OCI-LY7 (cell line): Measurements from ENCODE around the gene RASGRP3. TPM values are rescaled to one million over a fixed set of nuclear protein-coding genes. Genes with fewer than 3 reads are reported as not detected.

Source experiments
- BruUV-seq: library from RNA; stranded (reverse); fragments of 400-500 nt; replicated peaks from 2 replicates; lab custom pipeline; 2021; lab: Mats Ljungman, UMichigan
- CTCF ChIA-PET: fragments of 300-600 bp; sonication (Branson Sonifier 250); formaldehyde crosslinking; loops from one replicate; lab custom pipeline; 2022; ENCODE audit warnings: antibody characterized with exemption; ENCODE audit not compliant: unreplicated experiment; lab: Charles Lee
- POLR2A ChIA-PET: fragments of 300-600 bp; sonication (Branson Sonifier 250); formaldehyde crosslinking; loops from one replicate; lab custom pipeline; 2022; ENCODE audit warnings: antibody characterized with exemption; lab: Charles Lee
- DNase-seq: peaks from one replicate; pipeline ENCODE4 v3.0.0-alpha.2; 2015; ENCODE audit warnings: low spot score
- H2AFZ ChIP-seq: fragments of 200-600 bp; sonication (generic), shearing (Covaris generic); 2 replicates; pipeline ENCODE4 v1.6.1; 2014; ENCODE audit warnings: mild to moderate bottlenecking, antibody characterized with exemption, low read length, moderate library complexity
- H3K27ac ChIP-seq: fragments of 200-600 bp; sonication (generic); 2 replicates; pipeline ENCODE4 v1.5.1; 2014; ENCODE audit warnings: mixed run types, low read depth, mild to moderate bottlenecking, moderate library complexity, low read length, inconsistent platforms; ENCODE audit not compliant: poor library complexity, severe bottlenecking
- H3K36me3 ChIP-seq: fragments of 200-600 bp; sonication (generic); 2 replicates; pipeline ENCODE4 v1.6.1; 2014; ENCODE audit warnings: mild to moderate bottlenecking, antibody characterized with exemption, low read length, moderate library complexity, mixed read lengths; ENCODE audit not compliant: insufficient read depth
- H3K4me1 ChIP-seq: fragments of 200-600 bp; sonication (generic); 2 replicates; pipeline ENCODE4 v1.5.1; 2014; ENCODE audit warnings: mild to moderate bottlenecking, low read length; ENCODE audit not compliant: insufficient read depth, poor library complexity, severe bottlenecking
- H3K4me2 ChIP-seq: fragments of 200-600 bp; sonication (generic); 2 replicates; pipeline ENCODE4 v1.6.1; 2014; ENCODE audit warnings: mild to moderate bottlenecking, low read length
- H3K4me3 ChIP-seq: fragments of 200-600 bp; sonication (generic); 2 replicates; pipeline ENCODE4 v1.5.1; 2014; ENCODE audit warnings: mild to moderate bottlenecking, low read depth, low read length; ENCODE audit not compliant: poor library complexity, severe bottlenecking
- H3K79me2 ChIP-seq: fragments of 200-600 bp; sonication (generic); 2 replicates; pipeline ENCODE4 v1.6.1; 2016; ENCODE audit warnings: low read depth, mild to moderate bottlenecking, low read length, moderate library complexity, mixed read lengths; ENCODE audit not compliant: insufficient read depth
- H3K9me2 ChIP-seq: fragments of 200-600 bp; sonication (generic); 2 replicates; pipeline ENCODE4 v1.6.1; 2016; ENCODE audit warnings: mild to moderate bottlenecking, low read length, mixed read lengths; ENCODE audit not compliant: insufficient read depth
- H3K9me3 ChIP-seq: fragments of 200-600 bp; sonication (generic); 2 replicates; pipeline ENCODE4 v1.6.1; 2014; ENCODE audit warnings: mild to moderate bottlenecking, mixed run types, low read length, mixed read lengths
- H4K20me1 ChIP-seq: fragments of 200-600 bp; sonication (generic); 2 replicates; pipeline ENCODE4 v1.6.1; 2014; ENCODE audit warnings: mild to moderate bottlenecking, antibody characterized with exemption, low read length, moderate library complexity, mixed read lengths; ENCODE audit not compliant: insufficient read depth
- CTCF ChIP-seq: fragments of 200-600 bp; sonication (generic); conservative IDR thresholded peaks from 2 replicates; pipeline ENCODE4 v1.5.1; 2014; ENCODE audit warnings: mild to moderate bottlenecking, antibody characterized with exemption, low read length, moderate library complexity, mixed read lengths
- EZH2phosphoT487 ChIP-seq: fragments of 200-600 bp; sonication (generic); IDR thresholded peaks from 2 replicates; pipeline ENCODE4 v1.6.1; 2018; ENCODE audit warnings: low read depth, borderline replicate concordance, mild to moderate bottlenecking, mixed run types, antibody characterized with exemption, low read length, moderate library complexity, mixed read lengths
- intact Hi-C: fragments of 100-400 bp; cut with micrococcal nuclease; formaldehyde crosslinking; loops from one replicate; pipeline ENCODE4 v1.10.0; 2022; ENCODE audit not compliant: unreplicated experiment
- total RNA-seq, 2 experiments: library from RNA; depleted of rRNA in 1 of 2; stranded (reverse); fragments of >200 nt in 1 of 2; shearing (Covaris generic) in 1 of 2; gene quantifications; 2 replicates each; pipeline ENCODE4 v1.2.3, GENCODE V29; 2014 to 2022

Gene RASGRP3
- total RNA-seq, 2 experiments from 2014 or later, result 5.1 to 8.7 TPM

- no peaks in the 10 kb centered on the region for H3K9me3 ChIP-seq
- no peak for DNase-seq
- no peaks in the 10 kb centered on the region for H3K9me2 ChIP-seq
- no TSS peak for BruUV-seq
- H3K4me2 ChIP-seq, result no peak overlapping the region
- no peak overlapping the region for H3K4me3 ChIP-seq
- H3K79me2 ChIP-seq, result no peaks in the 10 kb centered on the region
- no peak overlapping the region for H2AFZ ChIP-seq
- intact Hi-C loops, result no loop called here
- no peaks in the 10 kb centered on the region for H4K20me1 ChIP-seq
- ChIA-PET POLR2A (interaction anchor here (0.5 to 1.3 kb wide), 3 partner anchors 14 to 67 kb away, joined by 3 to 4 read pairs (median 3); no protein-coding TSS in a partner anchor), CTCF (interaction anchor here (0.5 kb wide), 1 partner anchor 74 kb away, joined by 3 read pairs; no protein-coding TSS in a partner anchor)
- H3K27ac ChIP-seq, result no peak overlapping the region
- TF ChIP-seq EZH2phosphoT487 (no peak), CTCF (no peak)
- H3K4me1 ChIP-seq, result no peaks in the 10 kb centered on the region
- H3K36me3 ChIP-seq, result no peaks in the 10 kb centered on the region
These were observed 79.2 kb downstream of the RASGRP3 start for GRCh38 chr2:33555681-33556080.

- H3K4me3 ChIP-seq, result no peak overlapping the region
- H4K20me1 ChIP-seq, result no peaks in the 10 kb centered on the region
- TF ChIP-seq EZH2phosphoT487, result no peak
- TF ChIP-seq CTCF, result no peak
- no peaks in the 10 kb centered on the region for H3K36me3 ChIP-seq
- ChIA-PET POLR2A (interaction anchor here (1.5 kb wide), 1 partner anchor 30 kb away, joined by 4 read pairs; no protein-coding TSS in a partner anchor), CTCF (no interaction called here)
- no peaks in the 10 kb centered on the region for H3K9me2 ChIP-seq
- no TSS peak for BruUV-seq
- no peak for DNase-seq
- no peaks in the 10 kb centered on the region for H3K9me3 ChIP-seq
- H3K27ac ChIP-seq, result no peak overlapping the region
- H3K4me1 ChIP-seq, result no peaks in the 10 kb centered on the region
- H3K4me2 ChIP-seq, result no peak overlapping the region
- H3K79me2 ChIP-seq, result no peaks in the 10 kb centered on the region
- intact Hi-C loops, result no loop called here
- H2AFZ ChIP-seq, result no peak overlapping the region
These were observed 82.9 kb downstream of the RASGRP3 start for GRCh38 chr2:33559328-33559727.

- H3K9me3 ChIP-seq, result no peaks in the 10 kb centered on the region
- H3K9me2 ChIP-seq, result no peaks in the 10 kb centered on the region
- POLR2A ChIA-PET, result interaction anchor here (0.6 to 1.5 kb wide), 3 partner anchors 15 to 1169 kb away, joined by 3 to 4 read pairs (median 3); no protein-coding TSS in a partner anchor
- no peaks in the 10 kb centered on the region for H3K79me2 ChIP-seq
- no peak overlapping the region for H3K27ac ChIP-seq
- no peak overlapping the region for H3K4me2 ChIP-seq
- H3K36me3 ChIP-seq, result no peaks in the 10 kb centered on the region
- H4K20me1 ChIP-seq, result no peaks in the 10 kb centered on the region
- BruUV-seq, result no TSS peak
- no peak overlapping the region for H3K4me3 ChIP-seq
- intact Hi-C loops, result no loop called here
- TF ChIP-seq EZH2phosphoT487 (no peak), CTCF (no peak)
- H3K4me1 ChIP-seq, result no peaks in the 10 kb centered on the region
- CTCF ChIA-PET, result no interaction called here
- no peak for DNase-seq
- H2AFZ ChIP-seq, result no peak overlapping the region
These were observed 83.6 kb downstream of the RASGRP3 start for GRCh38 chr2:33560017-33560416.
